ENCODE data around the gene NOP10.
A peak's percentile ranks its signal among the peaks of the same experiment; 100 is the strongest.

Gene NOP10

GRCh38 chr15:34318277-34319079 lies 24.5 kb downstream of the NOP10 start:
- Mint-ChIP-seq H3K4me1 (peaks cover 40% of the 10 kb centered on the region), H3K27ac (peak overlapping the region; percentile 44), H3K36me3 (ENCODE audit: low read depth) (peaks cover 15% of the 10 kb centered on the region), H3K27me3 (ENCODE audit: low read depth, poor library complexity) (peaks cover 8% of the 10 kb centered on the region), H3K4me3 (peak overlapping the region; percentile 88), H3K9me3 (peaks cover 8% of the 10 kb centered on the region)
- DNase-seq = no peak
- TF ChIP-seq, protein P1, sequence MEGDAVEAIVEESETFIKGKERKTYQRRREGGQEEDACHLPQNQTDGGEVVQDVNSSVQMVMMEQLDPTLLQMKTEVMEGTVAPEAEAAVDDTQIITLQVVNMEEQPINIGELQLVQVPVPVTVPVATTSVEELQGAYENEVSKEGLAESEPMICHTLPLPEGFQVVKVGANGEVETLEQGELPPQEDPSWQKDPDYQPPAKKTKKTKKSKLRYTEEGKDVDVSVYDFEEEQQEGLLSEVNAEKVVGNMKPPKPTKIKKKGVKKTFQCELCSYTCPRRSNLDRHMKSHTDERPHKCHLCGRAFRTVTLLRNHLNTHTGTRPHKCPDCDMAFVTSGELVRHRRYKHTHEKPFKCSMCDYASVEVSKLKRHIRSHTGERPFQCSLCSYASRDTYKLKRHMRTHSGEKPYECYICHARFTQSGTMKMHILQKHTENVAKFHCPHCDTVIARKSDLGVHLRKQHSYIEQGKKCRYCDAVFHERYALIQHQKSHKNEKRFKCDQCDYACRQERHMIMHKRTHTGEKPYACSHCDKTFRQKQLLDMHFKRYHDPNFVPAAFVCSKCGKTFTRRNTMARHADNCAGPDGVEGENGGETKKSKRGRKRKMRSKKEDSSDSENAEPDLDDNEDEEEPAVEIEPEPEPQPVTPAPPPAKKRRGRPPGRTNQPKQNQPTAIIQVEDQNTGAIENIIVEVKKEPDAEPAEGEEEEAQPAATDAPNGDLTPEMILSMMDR (IDR thresholded peaks at IDR 0.05) = no peak

- Mint-ChIP-seq H3K27me3 (ENCODE audit: low read depth, poor library complexity) (peaks cover 3% of the 10 kb centered on the region), H3K36me3 (ENCODE audit: low read depth) (peaks cover 7% of the 10 kb centered on the region), H3K4me3 (no peak overlapping the region), H3K27ac (no peak overlapping the region), H3K4me1 (peaks cover 29% of the 10 kb centered on the region), H3K9me3 (no peaks in the 10 kb centered on the region)
- TF ChIP-seq, protein P1 (IDR thresholded peaks at IDR 0.05) = no peak
- no peak for DNase-seq
Observed at GRCh38 chr15:34314491-34315490, 28.1 kb downstream of the NOP10 start.

- Mint-ChIP-seq H3K27me3 (ENCODE audit: low read depth, poor library complexity) (no peaks in the 10 kb centered on the region), H3K4me3 (no peak overlapping the region), H3K27ac (no peak overlapping the region), H3K36me3 (ENCODE audit: low read depth) (peaks cover 7% of the 10 kb centered on the region), H3K4me1 (peaks cover 2% of the 10 kb centered on the region), H3K9me3 (no peaks in the 10 kb centered on the region)
- DNase-seq = no peak
- TF ChIP-seq, protein P1 (IDR thresholded peaks at IDR 0.05) = no peak
Observed at GRCh38 chr15:34311563-34311962, 31.4 kb downstream of the NOP10 start.

DNA sequence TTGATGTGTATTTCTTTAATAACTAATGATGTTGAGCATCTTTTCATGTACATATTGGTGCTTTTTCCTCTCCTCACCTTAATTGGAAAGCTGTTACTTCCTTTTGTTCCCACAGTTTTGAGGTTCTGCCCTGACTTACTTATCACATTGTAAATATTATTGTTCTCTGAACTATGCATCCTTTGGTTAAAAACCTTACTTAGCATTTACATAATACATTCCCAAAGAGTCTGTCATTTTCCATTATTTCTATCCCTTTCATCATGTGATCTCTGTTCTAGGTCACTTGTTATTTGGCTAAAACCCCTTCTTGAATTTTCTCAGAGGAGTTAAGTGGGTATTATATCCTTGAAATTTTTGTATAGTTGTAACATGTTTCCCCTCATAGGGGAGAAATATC lies 38.3 kb downstream of the NOP10 start:
- H3K4me1 Mint-ChIP-seq = no peaks in the 10 kb centered on the region
- TF ChIP-seq, protein P1 (IDR thresholded peaks at IDR 0.05) = no peak
- peaks cover 3% of the 10 kb centered on the region for H3K9me3 Mint-ChIP-seq
- no peaks in the 10 kb centered on the region for H3K27me3 Mint-ChIP-seq (ENCODE audit: low read depth, poor library complexity)
- H3K4me3 Mint-ChIP-seq = no peak overlapping the region
- H3K36me3 Mint-ChIP-seq (ENCODE audit: low read depth) = peaks cover 14% of the 10 kb centered on the region
- DNase-seq = no peak
- H3K27ac Mint-ChIP-seq = no peak overlapping the region

GRCh38 chr15:34301058-34301457 lies 41.9 kb downstream of the NOP10 start:
- no peak overlapping the region for H3K4me3 Mint-ChIP-seq
- TF ChIP-seq, protein P1 (IDR thresholded peaks at IDR 0.05) = no peak
- peaks cover 14% of the 10 kb centered on the region for H3K36me3 Mint-ChIP-seq (ENCODE audit: low read depth)
- no peaks in the 10 kb centered on the region for H3K27me3 Mint-ChIP-seq (ENCODE audit: low read depth, poor library complexity)
- H3K27ac Mint-ChIP-seq = no peak overlapping the region
- no peaks in the 10 kb centered on the region for H3K4me1 Mint-ChIP-seq
- no peak for DNase-seq
- peaks cover 3% of the 10 kb centered on the region for H3K9me3 Mint-ChIP-seq

All from nephron progenitor cell (in vitro differentiated cells).